Activated CD4-positive, alpha-beta T cell treated with anti-CD3 and anti-CD28 coated beads for 36 hours (primary cell): ENCODE measurements around the gene PLEKHG1. TPM values are rescaled to one million over a fixed set of nuclear protein-coding genes. Genes with fewer than 3 reads are reported as not detected.

ENCODE experiments used
- ATAC-seq: fragments of 200-7000 bp; cut with Tn5 transposase; one replicate; pipeline ENCODE4 v1.10.0; 2021; ENCODE audit warnings: mild to moderate bottlenecking, moderate library complexity
- CTCF ChIA-PET: fragments of 350-600 bp; sonication (Branson Sonifier 250); formaldehyde crosslinking; loops from one replicate; lab custom pipeline; 2021; ENCODE audit warnings: antibody characterized with exemption; lab: Charles Lee
- POLR2A ChIA-PET: fragments of 350-600 bp; sonication (Branson Sonifier 250); formaldehyde crosslinking; loops from one replicate; lab custom pipeline; 2021; ENCODE audit warnings: antibody characterized with exemption, inconsistent platforms; lab: Charles Lee
- DNase-seq: peaks from one replicate; pipeline ENCODE4 v3.0.0-alpha.2; 2020
- H3K27ac Mint-ChIP-seq: one replicate; pipeline ENCODE4 v1.8.0; 2021; ENCODE audit warnings: mixed read lengths
- H3K27me3 Mint-ChIP-seq: one replicate; pipeline ENCODE4 v1.8.0; 2021; ENCODE audit warnings: mixed read lengths
- H3K36me3 Mint-ChIP-seq: one replicate; pipeline ENCODE4 v1.8.0; 2021; ENCODE audit warnings: low read depth, mixed read lengths
- H3K4me1 Mint-ChIP-seq: one replicate; pipeline ENCODE4 v1.8.0; 2021; ENCODE audit warnings: mixed read lengths
- H3K4me3 Mint-ChIP-seq: one replicate; pipeline ENCODE4 v1.8.0; 2021; ENCODE audit warnings: mild to moderate bottlenecking, moderate library complexity, mixed read lengths
- H3K9me3 Mint-ChIP-seq: one replicate; pipeline ENCODE4 v1.8.0; 2021; ENCODE audit warnings: low read depth, mixed read lengths
- intact Hi-C, 2 experiments: fragments of 100-400 bp; cut with DNase I in 1 of 2; cut with micrococcal nuclease in 1 of 2; formaldehyde crosslinking; loops; one replicate each; pipeline versions ENCODE4 v1.14.2 to v1.15.1; 2022 to 2024; cut with DNase I, micrococcal nuclease
- total RNA-seq, 2 experiments: library from RNA; stranded (reverse); gene quantifications; one replicate each; pipeline ENCODE4 v1.2.3, GENCODE V29; 2021

The PLEKHG1 gene
- total RNA-seq, 2 experiments from 2014 or later, result 8.2 to 11.6 TPM

GRCh38 chr6:150631984-150632642 lies 32.4 kb downstream of the PLEKHG1 start:
- ChIA-PET CTCF (interaction anchor here (0.8 to 1.8 kb wide), 3 partner anchors 28 to 32 kb away, joined by 3 to 6 read pairs (median 5); partner anchors contain the start of gene PLEKHG1), POLR2A (interaction anchor here (1.9 kb wide), 1 partner anchor 32 kb away, joined by 24 read pairs; the partner anchor contains the start of gene PLEKHG1)
- intact Hi-C loops, result loop anchor here in 1 of 2 experiments (1.0 kb wide), 1 partner anchor 32 kb away; no protein-coding TSS in a partner anchor

GRCh38 chr6:150632785-150633485 lies 33.2 kb downstream of the PLEKHG1 start:
- peak overlapping the region; percentile 82 for H3K27ac Mint-ChIP-seq
- DNase-seq (peak; percentile 12), ATAC-seq (peak; percentile 60)
- no peaks in the 10 kb centered on the region for H3K36me3 Mint-ChIP-seq
- H3K27me3 Mint-ChIP-seq, result peaks cover 9% of the 10 kb centered on the region
- CTCF ChIA-PET, result interaction anchor here (0.6 to 1.3 kb wide), 4 partner anchors 29 to 215 kb away, joined by 3 to 5 read pairs (median 5); partner anchors contain the start of gene PLEKHG1
- POLR2A ChIA-PET, result interaction anchor here (1.9 kb wide), 1 partner anchor 33 kb away, joined by 24 read pairs; the partner anchor contains the start of gene PLEKHG1
- H3K4me3 Mint-ChIP-seq, result peak overlapping the region; percentile 70
- H3K4me1 Mint-ChIP-seq, result peaks cover 66% of the 10 kb centered on the region
- H3K9me3 Mint-ChIP-seq, result no peaks in the 10 kb centered on the region
- intact Hi-C loops, result loop anchor here in 1 of 2 experiments (1.0 kb wide), 1 partner anchor 33 kb away; no protein-coding TSS in a partner anchor

More at GRCh38 chr6:150631984-150632642, 32.4 kb downstream of the PLEKHG1 start:
- peak overlapping the region; percentile 82 for H3K27ac Mint-ChIP-seq
- no peaks in the 10 kb centered on the region for H3K36me3 Mint-ChIP-seq
- peak; percentile 12 for DNase-seq
- peaks cover 9% of the 10 kb centered on the region for H3K27me3 Mint-ChIP-seq
- H3K4me1 Mint-ChIP-seq, result peaks cover 62% of the 10 kb centered on the region
- no peaks in the 10 kb centered on the region for H3K9me3 Mint-ChIP-seq
- ATAC-seq, result no peak
- peak overlapping the region; percentile 70 for H3K4me3 Mint-ChIP-seq

GRCh38 chr6:150633486-150633834 lies 33.8 kb downstream of the PLEKHG1 start:
- ATAC-seq (peak; percentile 14), DNase-seq (peak; percentile 20)
- peak overlapping the region; percentile 70 for H3K4me3 Mint-ChIP-seq
- H3K36me3 Mint-ChIP-seq, result no peaks in the 10 kb centered on the region
- intact Hi-C loops, result no loop called here
- peak overlapping the region; percentile 82 for H3K27ac Mint-ChIP-seq
- H3K27me3 Mint-ChIP-seq, result peaks cover 9% of the 10 kb centered on the region
- ChIA-PET POLR2A (interaction anchor here (1.9 kb wide), 1 partner anchor 33 kb away, joined by 24 read pairs; the partner anchor contains the start of gene PLEKHG1), CTCF (interaction anchor here (1.2 to 1.3 kb wide), 2 partner anchors 33 to 216 kb away, joined by 5 read pairs; no protein-coding TSS in a partner anchor)
- no peaks in the 10 kb centered on the region for H3K9me3 Mint-ChIP-seq
- H3K4me1 Mint-ChIP-seq, result peaks cover 66% of the 10 kb centered on the region

- H3K4me1 Mint-ChIP-seq, result peaks cover 66% of the 10 kb centered on the region
- no peaks in the 10 kb centered on the region for H3K36me3 Mint-ChIP-seq
- ChIA-PET POLR2A (interaction anchor here (0.7 kb wide), 2 partner anchors 36 to 748 kb away, joined by 4 to 6 read pairs; no protein-coding TSS in a partner anchor), CTCF (interaction anchor here (0.7 to 1.3 kb wide), 2 partner anchors 28 to 181 kb away, joined by 3 to 4 read pairs; no protein-coding TSS in a partner anchor)
- DNase-seq (no peak), ATAC-seq (no peak)
- H3K9me3 Mint-ChIP-seq, result no peaks in the 10 kb centered on the region
- intact Hi-C loops, result no loop called here
- peak overlapping the region; percentile 70 for H3K4me3 Mint-ChIP-seq
- peaks cover 9% of the 10 kb centered on the region for H3K27me3 Mint-ChIP-seq
- peak overlapping the region; percentile 82 for H3K27ac Mint-ChIP-seq
These were observed 34.7 kb downstream of the PLEKHG1 start for GRCh38 chr6:150634176-150634963.

GRCh38 chr6:150634964-150635292 lies 35.2 kb downstream of the PLEKHG1 start:
- ChIA-PET POLR2A (no interaction called here), CTCF (interaction anchor here (0.7 to 1.3 kb wide), 3 partner anchors 27 to 180 kb away, joined by 3 to 4 read pairs (median 3); no protein-coding TSS in a partner anchor)
- Mint-ChIP-seq H3K4me3 (no peak overlapping the region), H3K9me3 (no peaks in the 10 kb centered on the region), H3K4me1 (peaks cover 66% of the 10 kb centered on the region), H3K27ac (no peak overlapping the region), H3K36me3 (no peaks in the 10 kb centered on the region), H3K27me3 (peaks cover 9% of the 10 kb centered on the region)
- no peak for DNase-seq
- ATAC-seq, result no peak
- intact Hi-C loops, result no loop called here

GRCh38 chr6:150635906-150636514 lies 36.3 kb downstream of the PLEKHG1 start:
- H3K27ac Mint-ChIP-seq, result no peak overlapping the region
- ChIA-PET CTCF (interaction anchor here (0.6 to 1.2 kb wide), 2 partner anchors 49 to 204 kb away, joined by 3 read pairs; no protein-coding TSS in a partner anchor), POLR2A (no interaction called here)
- intact Hi-C loops, result no loop called here
- no peak for ATAC-seq
- no peaks in the 10 kb centered on the region for H3K36me3 Mint-ChIP-seq
- peaks cover 58% of the 10 kb centered on the region for H3K4me1 Mint-ChIP-seq
- no peak overlapping the region for H3K4me3 Mint-ChIP-seq
- H3K27me3 Mint-ChIP-seq, result peaks cover 2% of the 10 kb centered on the region
- no peaks in the 10 kb centered on the region for H3K9me3 Mint-ChIP-seq
- no peak for DNase-seq

- intact Hi-C loops, result no loop called here
- no peak for DNase-seq
- Mint-ChIP-seq H3K9me3 (no peaks in the 10 kb centered on the region), H3K27me3 (peaks cover 2% of the 10 kb centered on the region), H3K36me3 (no peaks in the 10 kb centered on the region), H3K27ac (no peak overlapping the region), H3K4me3 (no peak overlapping the region), H3K4me1 (peaks cover 56% of the 10 kb centered on the region)
- POLR2A ChIA-PET, result no interaction called here
- ATAC-seq, result no peak
- CTCF ChIA-PET, result interaction anchor here (0.6 kb wide), 1 partner anchor 242 kb away, joined by 3 read pairs; no protein-coding TSS in a partner anchor
These were observed 37.1 kb downstream of the PLEKHG1 start for GRCh38 chr6:150636808-150637207.

GRCh38 chr6:150637266-150637665 lies 37.6 kb downstream of the PLEKHG1 start:
- Mint-ChIP-seq H3K27me3 (peaks cover 2% of the 10 kb centered on the region), H3K36me3 (no peaks in the 10 kb centered on the region), H3K9me3 (no peaks in the 10 kb centered on the region), H3K4me1 (peaks cover 53% of the 10 kb centered on the region), H3K27ac (peak overlapping the region; percentile 5), H3K4me3 (no peak overlapping the region)
- POLR2A ChIA-PET, result interaction anchor here (0.5 to 0.6 kb wide), 2 partner anchors 247 to 1562 kb away, joined by 3 to 7 read pairs; no protein-coding TSS in a partner anchor
- intact Hi-C loops, result no loop called here
- CTCF ChIA-PET, result interaction anchor here (0.6 kb wide), 1 partner anchor 242 kb away, joined by 3 read pairs; no protein-coding TSS in a partner anchor
- DNase-seq (no peak), ATAC-seq (no peak)

GRCh38 chr6:150638267-150638666 lies 38.6 kb downstream of the PLEKHG1 start:
- Mint-ChIP-seq H3K36me3 (no peaks in the 10 kb centered on the region), H3K4me3 (no peak overlapping the region), H3K9me3 (no peaks in the 10 kb centered on the region), H3K27me3 (peaks cover 2% of the 10 kb centered on the region), H3K27ac (no peak overlapping the region), H3K4me1 (peaks cover 50% of the 10 kb centered on the region)
- no peak for DNase-seq
- intact Hi-C loops, result no loop called here
- ChIA-PET POLR2A (no interaction called here), CTCF (interaction anchor here (0.5 to 1.3 kb wide), 2 partner anchors 21 to 171 kb away, joined by 3 read pairs; no protein-coding TSS in a partner anchor)
- no peak for ATAC-seq

- POLR2A ChIA-PET, result no interaction called here
These were observed 39.1 kb downstream of the PLEKHG1 start for GRCh38 chr6:150638765-150639164.

More at GRCh38 chr6:150638765-150639164, 39.1 kb downstream of the PLEKHG1 start:
- peaks cover 2% of the 10 kb centered on the region for H3K27me3 Mint-ChIP-seq
- DNase-seq, result no peak
- intact Hi-C loops, result no loop called here
- H3K4me1 Mint-ChIP-seq, result peaks cover 48% of the 10 kb centered on the region
- no peaks in the 10 kb centered on the region for H3K9me3 Mint-ChIP-seq
- H3K36me3 Mint-ChIP-seq, result no peaks in the 10 kb centered on the region
- H3K4me3 Mint-ChIP-seq, result no peak overlapping the region
- CTCF ChIA-PET, result interaction anchor here (0.6 to 1.3 kb wide), 4 partner anchors 20 to 176 kb away, joined by 3 read pairs; no protein-coding TSS in a partner anchor
- ATAC-seq, result no peak
- H3K27ac Mint-ChIP-seq, result no peak overlapping the region
